ENCODE measurements around the gene MPV17.
"Not testable (repeated sequence)": the region's sequence is repeated elsewhere in the genome, so short reads cannot be mapped to it uniquely, and the experiment has no call there.

Gene MPV17

GRCh38 chr2:27305516-27305915, 17.4 kb downstream of the MPV17 start:
- no peak for DNase-seq (ENCODE audit: insufficient read length)
- TF ChIP-seq POLR2AphosphoS5 (IDR thresholded peaks at IDR 0.05; ENCODE audit: low read depth, low read length) (no peak), POLR2A (IDR thresholded peaks at IDR 0.05; ENCODE audit: low read depth, low read length) (no peak), TAF1 (IDR thresholded peaks at IDR 0.05; ENCODE audit: borderline replicate concordance, low read depth, low read length) (no peak)
- no peak for FAIRE-seq

- FAIRE-seq (no peak), DNase-seq (ENCODE audit: insufficient read length) (no peak)
- TF ChIP-seq POLR2AphosphoS5 (IDR thresholded peaks at IDR 0.05; ENCODE audit: low read depth, low read length) (no peak), POLR2A (IDR thresholded peaks at IDR 0.05; ENCODE audit: low read depth, low read length) (no peak), TAF1 (IDR thresholded peaks at IDR 0.05; ENCODE audit: borderline replicate concordance, low read depth, low read length) (no peak)
These were observed 18.2 kb downstream of the MPV17 start for GRCh38 chr2:27304488-27305240.

DNA sequence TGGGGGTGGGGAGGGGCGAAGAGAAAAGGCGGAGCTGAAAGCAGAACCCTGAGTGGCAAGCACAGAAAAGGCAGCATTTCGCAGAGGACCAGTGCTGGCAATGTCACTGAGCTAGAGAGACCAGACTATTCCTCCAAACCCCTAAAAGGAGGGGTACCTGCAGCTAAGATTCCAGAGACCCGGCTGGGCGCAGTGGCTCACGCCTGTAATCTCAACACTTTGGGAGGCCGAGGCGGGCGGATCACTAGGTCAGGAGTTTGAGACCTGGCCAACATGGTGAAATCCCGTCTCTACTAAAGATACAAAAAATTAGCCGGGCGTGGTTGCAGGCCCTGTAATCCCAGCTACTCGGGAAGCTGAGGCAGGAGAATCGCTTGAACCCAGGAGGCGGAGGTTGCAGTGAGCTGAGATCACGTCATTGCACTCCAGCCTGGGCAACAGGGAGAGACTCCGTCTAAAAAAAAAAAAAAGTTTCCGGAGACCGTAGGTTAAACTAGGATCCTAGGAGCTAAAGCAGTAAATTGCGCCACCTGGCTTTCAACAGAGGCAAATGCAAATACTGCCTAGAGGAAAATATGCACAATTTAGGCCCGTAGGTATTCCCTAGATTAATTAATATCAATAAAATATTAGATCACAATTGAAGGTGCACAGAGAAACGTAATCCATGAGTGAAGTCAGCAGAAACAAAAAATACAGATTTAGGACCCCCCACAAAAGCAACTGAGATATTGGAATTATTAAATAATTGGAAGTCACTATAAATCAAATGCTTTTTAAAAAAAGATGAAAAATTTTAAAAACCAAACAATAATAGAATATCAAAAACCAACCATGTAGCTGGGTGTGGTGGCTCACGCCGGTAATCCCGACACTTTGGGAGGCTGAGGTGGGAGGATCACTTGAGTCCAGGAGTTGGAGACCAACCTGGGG, 19.5 kb downstream of the MPV17 start:
- no peak for FAIRE-seq

DNA sequence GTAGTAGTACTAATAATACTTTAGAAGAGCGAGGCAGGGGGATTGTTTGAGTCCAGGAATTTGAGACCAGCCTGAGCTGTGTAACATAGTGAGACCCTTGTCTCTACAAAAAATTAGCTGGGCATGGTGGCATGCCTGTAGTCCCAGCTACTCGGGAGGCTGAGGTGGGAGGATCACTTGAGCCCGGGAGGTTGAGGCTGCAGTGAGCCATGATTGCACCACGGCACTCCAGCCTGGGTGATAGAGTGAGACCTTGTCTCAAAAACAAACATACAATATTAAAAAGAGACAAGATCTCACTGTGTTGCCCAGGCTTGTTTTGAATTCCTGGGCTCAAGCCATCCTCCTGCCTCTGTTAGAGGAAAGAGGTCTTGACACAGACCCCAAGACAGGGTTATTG, 22.3 kb downstream of the MPV17 start:
- DNase-seq (ENCODE audit: insufficient read length); FAIRE-seq: not testable (repeated sequence)

More for the DNA sequence above, 19.5 kb downstream of the MPV17 start:
- DNase-seq (ENCODE audit: insufficient read length), result no peak
- no peak for TF ChIP-seq TAF1 (IDR thresholded peaks at IDR 0.05; ENCODE audit: borderline replicate concordance, low read depth, low read length)
- no peak for TF ChIP-seq POLR2A (IDR thresholded peaks at IDR 0.05; ENCODE audit: low read depth, low read length)
- TF ChIP-seq POLR2AphosphoS5 (IDR thresholded peaks at IDR 0.05; ENCODE audit: low read depth, low read length), result no peak

DNA sequence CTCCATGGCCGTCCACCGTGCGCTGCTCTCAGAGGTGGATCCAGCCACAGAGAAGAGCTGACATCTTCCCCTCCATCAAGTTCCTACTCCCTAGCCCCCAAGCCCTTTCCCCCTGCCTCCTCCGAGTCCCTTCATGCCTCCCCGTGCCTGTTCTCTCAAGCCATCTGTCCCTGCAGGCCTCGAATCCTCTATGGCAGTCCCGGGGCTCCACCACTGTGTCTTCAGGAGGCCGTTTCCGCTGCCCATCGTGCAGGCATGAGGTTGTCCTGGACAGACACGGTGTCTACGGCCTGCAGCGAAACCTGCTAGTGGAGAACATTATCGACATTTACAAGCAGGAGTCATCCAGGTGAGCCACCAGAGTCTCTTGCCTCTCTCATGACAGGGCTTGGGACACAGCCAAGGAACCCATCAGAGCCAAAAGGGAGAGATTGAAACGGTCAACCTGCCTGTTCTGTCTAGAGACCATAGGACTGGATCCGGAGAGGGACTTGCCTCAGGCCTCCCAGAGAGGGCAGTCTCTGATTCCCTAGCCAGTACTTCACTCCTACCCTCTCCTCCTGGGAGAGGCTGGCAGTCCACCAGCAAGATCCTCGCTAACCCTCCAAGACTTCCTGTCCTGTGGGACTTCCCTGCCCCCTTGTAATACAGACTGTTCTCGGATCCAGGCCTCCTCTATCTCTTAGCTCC, 24.4 kb downstream of the MPV17 start:
- TF ChIP-seq POLR2AphosphoS5 (IDR thresholded peaks at IDR 0.05; ENCODE audit: low read depth, low read length) (no peak), POLR2A (IDR thresholded peaks at IDR 0.05; ENCODE audit: low read depth, low read length) (no peak), TAF1 (IDR thresholded peaks at IDR 0.05; ENCODE audit: borderline replicate concordance, low read depth, low read length) (no peak)
- FAIRE-seq (no peak), DNase-seq (ENCODE audit: insufficient read length) (no peak)

- no peak for TF ChIP-seq POLR2A (IDR thresholded peaks at IDR 0.05; ENCODE audit: low read depth, low read length)
- no peak for DNase-seq (ENCODE audit: insufficient read length)
- no peak for FAIRE-seq
These were observed 25.7 kb downstream of the MPV17 start for GRCh38 chr2:27297195-27297594.

- DNase-seq (ENCODE audit: insufficient read length) (no peak), FAIRE-seq (no peak)
- TF ChIP-seq TAF1 (IDR thresholded peaks at IDR 0.05; ENCODE audit: borderline replicate concordance, low read depth, low read length) (no peak), POLR2A (IDR thresholded peaks at IDR 0.05; ENCODE audit: low read depth, low read length) (no peak), POLR2AphosphoS5 (IDR thresholded peaks at IDR 0.05; ENCODE audit: low read depth, low read length) (no peak)
These were observed 26.4 kb downstream of the MPV17 start for GRCh38 chr2:27296481-27296880.

DNA sequence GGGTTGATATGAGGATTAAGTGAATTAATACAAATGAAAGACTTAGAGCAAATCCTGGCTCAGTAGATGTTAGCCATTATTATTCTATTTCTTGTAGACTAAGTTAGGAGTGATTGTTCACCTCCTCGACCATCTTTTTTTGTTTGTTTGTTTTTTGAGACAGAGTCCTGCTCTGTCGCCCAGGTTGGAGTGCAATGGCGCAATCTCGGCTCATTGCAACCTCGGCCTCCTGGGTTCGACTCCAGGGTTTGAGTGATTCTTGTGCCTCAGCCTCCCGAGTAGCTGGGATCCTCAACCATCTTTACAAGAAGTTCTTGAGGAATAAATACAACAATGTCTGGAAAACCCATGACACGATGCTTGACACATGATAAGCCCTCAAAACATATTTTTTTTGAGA, 28.0 kb downstream of the MPV17 start:
- DNase-seq (ENCODE audit: insufficient read length), result no peak

GRCh38 chr2:27291865-27292264, 31.0 kb downstream of the MPV17 start:
- no peak for TF ChIP-seq POLR2AphosphoS5 (IDR thresholded peaks at IDR 0.05; ENCODE audit: low read depth, low read length)
- no peak for TF ChIP-seq POLR2A (IDR thresholded peaks at IDR 0.05; ENCODE audit: low read depth, low read length)
- TF ChIP-seq TAF1 (IDR thresholded peaks at IDR 0.05; ENCODE audit: borderline replicate concordance, low read depth, low read length), result no peak
- DNase-seq (ENCODE audit: insufficient read length) (no peak), FAIRE-seq (no peak)

More for the DNA sequence above, 28.0 kb downstream of the MPV17 start:
- TF ChIP-seq TAF1 (IDR thresholded peaks at IDR 0.05; ENCODE audit: borderline replicate concordance, low read depth, low read length), result no peak
- no peak for TF ChIP-seq POLR2AphosphoS5 (IDR thresholded peaks at IDR 0.05; ENCODE audit: low read depth, low read length)
- TF ChIP-seq POLR2A (IDR thresholded peaks at IDR 0.05; ENCODE audit: low read depth, low read length), result no peak
- no peak for FAIRE-seq

GRCh38 chr2:27290549-27290948, 32.3 kb downstream of the MPV17 start:
- DNase-seq (ENCODE audit: insufficient read length), result no peak
- TF ChIP-seq POLR2AphosphoS5 (IDR thresholded peaks at IDR 0.05; ENCODE audit: low read depth, low read length) (no peak), TAF1 (IDR thresholded peaks at IDR 0.05; ENCODE audit: borderline replicate concordance, low read depth, low read length) (no peak), POLR2A (IDR thresholded peaks at IDR 0.05; ENCODE audit: low read depth, low read length) (no peak)
- FAIRE-seq, result no peak

DNA sequence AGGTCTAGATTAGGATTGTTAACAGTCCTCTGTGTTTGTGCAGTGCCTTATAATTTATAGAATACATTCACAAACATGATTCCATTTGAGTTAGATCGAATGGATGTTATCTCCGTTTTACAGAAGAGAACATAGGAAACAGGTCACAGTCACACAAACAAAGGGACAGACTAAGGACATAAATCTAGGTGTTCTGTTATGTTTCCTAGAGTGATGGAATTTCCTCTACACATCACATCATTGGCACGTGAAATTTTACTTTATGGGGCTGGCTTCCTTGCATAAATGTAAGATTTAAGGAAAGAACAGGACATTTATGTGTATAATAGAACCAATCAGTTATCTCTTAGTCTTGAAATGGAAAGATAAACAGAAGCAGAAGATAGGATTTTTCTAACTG, 34.3 kb downstream of the MPV17 start:
- DNase-seq (ENCODE audit: insufficient read length) (no peak), FAIRE-seq (no peak)
- TF ChIP-seq TAF1 (IDR thresholded peaks at IDR 0.05; ENCODE audit: borderline replicate concordance, low read depth, low read length) (no peak), POLR2A (IDR thresholded peaks at IDR 0.05; ENCODE audit: low read depth, low read length) (no peak), POLR2AphosphoS5 (IDR thresholded peaks at IDR 0.05; ENCODE audit: low read depth, low read length) (no peak)
